ENCODE results near the gene LMBRD2. TPM values are rescaled to one million over a fixed set of nuclear protein-coding genes. Genes with fewer than 3 reads are reported as not detected.

Gene LMBRD2
- polyA plus RNA-seq, 2 of the 4 experiments (the other 2 are of a cell fraction), result 2.9 to 6.8 TPM

DNA sequence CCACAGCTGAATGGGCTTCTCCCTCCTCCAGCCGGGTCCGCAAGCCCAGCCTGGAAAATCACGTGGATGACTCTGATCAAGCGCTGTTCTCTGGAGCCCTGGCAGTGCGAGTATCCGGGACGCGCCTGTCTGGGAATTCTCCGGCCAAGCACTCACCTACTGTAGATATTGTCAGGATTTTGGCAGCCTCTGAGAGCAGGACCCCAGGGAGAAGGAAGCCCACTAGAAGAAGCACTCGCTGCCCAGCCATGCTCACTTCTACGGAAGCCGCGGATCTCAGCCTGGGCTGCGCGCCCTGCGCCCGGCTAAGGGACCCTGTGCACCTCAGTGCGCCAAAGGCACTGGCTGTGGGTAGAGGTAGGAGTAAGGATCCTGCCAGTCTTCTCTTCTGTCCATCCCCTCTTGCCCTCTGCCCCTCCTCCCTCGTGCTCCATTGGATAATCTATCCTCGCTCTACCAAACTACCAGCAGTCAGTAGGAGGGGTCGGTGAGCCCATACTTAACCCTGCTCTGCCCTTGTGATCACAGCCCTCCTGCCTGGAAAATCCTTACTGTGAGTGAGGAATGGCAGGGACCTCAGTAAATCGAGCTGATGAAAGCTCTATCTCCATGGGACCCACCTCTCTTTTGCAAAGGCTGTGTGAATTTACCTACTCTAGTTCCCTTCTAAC is 85.0 kb downstream of the LMBRD2 start, which contains the start of gene UGT3A2 (continued):
- TF ChIP-seq, protein P1, sequence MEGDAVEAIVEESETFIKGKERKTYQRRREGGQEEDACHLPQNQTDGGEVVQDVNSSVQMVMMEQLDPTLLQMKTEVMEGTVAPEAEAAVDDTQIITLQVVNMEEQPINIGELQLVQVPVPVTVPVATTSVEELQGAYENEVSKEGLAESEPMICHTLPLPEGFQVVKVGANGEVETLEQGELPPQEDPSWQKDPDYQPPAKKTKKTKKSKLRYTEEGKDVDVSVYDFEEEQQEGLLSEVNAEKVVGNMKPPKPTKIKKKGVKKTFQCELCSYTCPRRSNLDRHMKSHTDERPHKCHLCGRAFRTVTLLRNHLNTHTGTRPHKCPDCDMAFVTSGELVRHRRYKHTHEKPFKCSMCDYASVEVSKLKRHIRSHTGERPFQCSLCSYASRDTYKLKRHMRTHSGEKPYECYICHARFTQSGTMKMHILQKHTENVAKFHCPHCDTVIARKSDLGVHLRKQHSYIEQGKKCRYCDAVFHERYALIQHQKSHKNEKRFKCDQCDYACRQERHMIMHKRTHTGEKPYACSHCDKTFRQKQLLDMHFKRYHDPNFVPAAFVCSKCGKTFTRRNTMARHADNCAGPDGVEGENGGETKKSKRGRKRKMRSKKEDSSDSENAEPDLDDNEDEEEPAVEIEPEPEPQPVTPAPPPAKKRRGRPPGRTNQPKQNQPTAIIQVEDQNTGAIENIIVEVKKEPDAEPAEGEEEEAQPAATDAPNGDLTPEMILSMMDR (IDR thresholded peaks at IDR 0.05), result no peak
- TF ChIP-seq, protein P2, sequence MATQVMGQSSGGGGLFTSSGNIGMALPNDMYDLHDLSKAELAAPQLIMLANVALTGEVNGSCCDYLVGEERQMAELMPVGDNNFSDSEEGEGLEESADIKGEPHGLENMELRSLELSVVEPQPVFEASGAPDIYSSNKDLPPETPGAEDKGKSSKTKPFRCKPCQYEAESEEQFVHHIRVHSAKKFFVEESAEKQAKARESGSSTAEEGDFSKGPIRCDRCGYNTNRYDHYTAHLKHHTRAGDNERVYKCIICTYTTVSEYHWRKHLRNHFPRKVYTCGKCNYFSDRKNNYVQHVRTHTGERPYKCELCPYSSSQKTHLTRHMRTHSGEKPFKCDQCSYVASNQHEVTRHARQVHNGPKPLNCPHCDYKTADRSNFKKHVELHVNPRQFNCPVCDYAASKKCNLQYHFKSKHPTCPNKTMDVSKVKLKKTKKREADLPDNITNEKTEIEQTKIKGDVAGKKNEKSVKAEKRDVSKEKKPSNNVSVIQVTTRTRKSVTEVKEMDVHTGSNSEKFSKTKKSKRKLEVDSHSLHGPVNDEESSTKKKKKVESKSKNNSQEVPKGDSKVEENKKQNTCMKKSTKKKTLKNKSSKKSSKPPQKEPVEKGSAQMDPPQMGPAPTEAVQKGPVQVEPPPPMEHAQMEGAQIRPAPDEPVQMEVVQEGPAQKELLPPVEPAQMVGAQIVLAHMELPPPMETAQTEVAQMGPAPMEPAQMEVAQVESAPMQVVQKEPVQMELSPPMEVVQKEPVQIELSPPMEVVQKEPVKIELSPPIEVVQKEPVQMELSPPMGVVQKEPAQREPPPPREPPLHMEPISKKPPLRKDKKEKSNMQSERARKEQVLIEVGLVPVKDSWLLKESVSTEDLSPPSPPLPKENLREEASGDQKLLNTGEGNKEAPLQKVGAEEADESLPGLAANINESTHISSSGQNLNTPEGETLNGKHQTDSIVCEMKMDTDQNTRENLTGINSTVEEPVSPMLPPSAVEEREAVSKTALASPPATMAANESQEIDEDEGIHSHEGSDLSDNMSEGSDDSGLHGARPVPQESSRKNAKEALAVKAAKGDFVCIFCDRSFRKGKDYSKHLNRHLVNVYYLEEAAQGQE (IDR thresholded peaks at IDR 0.05), result no peak
- no peak for TF ChIP-seq MYC (IDR thresholded peaks at IDR 0.05; ENCODE audit: borderline replicate concordance, low read length)

DNA sequence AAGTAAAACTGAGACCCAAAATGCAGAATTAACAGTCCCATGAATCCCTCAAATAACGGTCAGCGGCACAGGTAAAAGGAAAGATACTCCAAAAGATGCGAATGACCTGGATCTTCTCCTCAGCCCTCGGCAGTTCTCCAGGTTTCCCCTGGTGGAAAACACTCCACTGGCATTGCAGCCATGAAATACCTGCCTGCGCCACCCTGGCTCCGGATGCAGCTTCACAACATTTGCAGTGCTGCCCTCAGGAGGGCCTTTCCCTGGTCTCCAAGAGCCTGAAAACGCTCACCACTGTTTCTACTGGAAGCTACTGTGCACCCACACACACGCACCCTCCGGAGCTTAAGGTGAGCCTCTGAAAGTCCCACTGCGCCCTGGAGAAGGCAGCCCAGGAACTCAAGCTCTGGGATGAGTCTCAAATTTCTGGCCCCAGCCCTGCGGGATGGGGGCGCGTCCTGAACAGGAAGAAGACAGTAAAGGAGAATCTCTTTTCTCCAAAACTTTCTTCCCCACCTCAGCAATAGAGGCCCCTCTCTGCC is 85.6 kb downstream of the LMBRD2 start:
- CTCF ChIA-PET, result interaction anchor here (1.0 kb wide), 1 partner anchor 11 kb away, joined by 3 read pairs; no protein-coding TSS in a partner anchor
- no peaks in the 10 kb centered on the region for H3K4me1 ChIP-seq
- TF ChIP-seq CEBPB (IDR thresholded peaks at IDR 0.05) (no peak), CBX2 (IDR thresholded peaks at IDR 0.05; ENCODE audit: borderline replicate concordance, low read depth) (no peak), ESRRA (IDR thresholded peaks at IDR 0.05; ENCODE audit: borderline replicate concordance, low read length) (no peak), SMC3 (IDR thresholded peaks at IDR 0.05) (no peak), TFCP2L1 (CRISPR knock-in tag; IDR thresholded peaks at IDR 0.05) (no peak), JUNB (IDR thresholded peaks at IDR 0.05) (no peak), HDAC2 (IDR thresholded peaks at IDR 0.05) (no peak), ZC3H11A (IDR thresholded peaks at IDR 0.05) (no peak), EP300 (IDR thresholded peaks at IDR 0.05) (no peak), HOXB13 (CRISPR knock-in tag; IDR thresholded peaks at IDR 0.05; ENCODE audit: low read depth) (no peak), ZFP36 (IDR thresholded peaks at IDR 0.05; ENCODE audit: borderline replicate concordance, partially characterized antibody) (no peak), NPAS2 (CRISPR knock-in tag; IDR thresholded peaks at IDR 0.05; ENCODE audit: borderline replicate concordance) (no peak), MAFK (IDR thresholded peaks at IDR 0.05; ENCODE audit: partially characterized antibody) (no peak)
- TF ChIP-seq, protein P3, sequence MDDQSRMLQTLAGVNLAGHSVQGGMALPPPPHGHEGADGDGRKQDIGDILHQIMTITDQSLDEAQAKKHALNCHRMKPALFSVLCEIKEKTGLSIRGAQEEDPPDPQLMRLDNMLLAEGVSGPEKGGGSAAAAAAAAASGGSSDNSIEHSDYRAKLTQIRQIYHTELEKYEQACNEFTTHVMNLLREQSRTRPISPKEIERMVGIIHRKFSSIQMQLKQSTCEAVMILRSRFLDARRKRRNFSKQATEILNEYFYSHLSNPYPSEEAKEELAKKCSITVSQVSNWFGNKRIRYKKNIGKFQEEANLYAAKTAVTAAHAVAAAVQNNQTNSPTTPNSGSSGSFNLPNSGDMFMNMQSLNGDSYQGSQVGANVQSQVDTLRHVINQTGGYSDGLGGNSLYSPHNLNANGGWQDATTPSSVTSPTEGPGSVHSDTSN (IDR thresholded peaks at IDR 0.05), result no peak
- TF ChIP-seq, protein P4, sequence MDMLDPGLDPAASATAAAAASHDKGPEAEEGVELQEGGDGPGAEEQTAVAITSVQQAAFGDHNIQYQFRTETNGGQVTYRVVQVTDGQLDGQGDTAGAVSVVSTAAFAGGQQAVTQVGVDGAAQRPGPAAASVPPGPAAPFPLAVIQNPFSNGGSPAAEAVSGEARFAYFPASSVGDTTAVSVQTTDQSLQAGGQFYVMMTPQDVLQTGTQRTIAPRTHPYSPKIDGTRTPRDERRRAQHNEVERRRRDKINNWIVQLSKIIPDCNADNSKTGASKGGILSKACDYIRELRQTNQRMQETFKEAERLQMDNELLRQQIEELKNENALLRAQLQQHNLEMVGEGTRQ (IDR thresholded peaks at IDR 0.05), result no peak
- TF ChIP-seq, protein P5, sequence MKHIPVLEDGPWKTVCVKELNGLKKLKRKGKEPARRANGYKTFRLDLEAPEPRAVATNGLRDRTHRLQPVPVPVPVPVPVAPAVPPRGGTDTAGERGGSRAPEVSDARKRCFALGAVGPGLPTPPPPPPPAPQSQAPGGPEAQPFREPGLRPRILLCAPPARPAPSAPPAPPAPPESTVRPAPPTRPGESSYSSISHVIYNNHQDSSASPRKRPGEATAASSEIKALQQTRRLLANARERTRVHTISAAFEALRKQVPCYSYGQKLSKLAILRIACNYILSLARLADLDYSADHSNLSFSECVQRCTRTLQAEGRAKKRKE (CRISPR knock-in tag; IDR thresholded peaks at IDR 0.05; ENCODE audit: low read depth), result no peak
- DNase-seq (ENCODE audit: low read depth in 1 of 2, low spot score in 1 of 2), result no peak
- H3K27ac ChIP-seq, result no peak overlapping the region
- no peak overlapping the region for H3K4me3 ChIP-seq
- no peak for FAIRE-seq
- WGBS (ENCODE audit: missing lambda C conversion rate), result 46% methylated on average over 12 of the region's 13 CpGs
- H3K9me3 ChIP-seq, result no peaks in the 10 kb centered on the region
- no peak overlapping the region for H3K4me2 ChIP-seq
- POLR2A ChIA-PET, result no interaction called here
- ATAC-seq, result peak in 1 of 2 experiments; percentile 56; a peak in 3 of 6 replicates
